ENCODE results near the gene XYLT2. TPM values are rescaled to one million over a fixed set of nuclear protein-coding genes. Genes with fewer than 3 reads are reported as not detected.
"Not testable (repeated sequence)": the region's sequence is repeated elsewhere in the genome, so short reads cannot be mapped to it uniquely, and the experiment has no call there.

The XYLT2 gene
- total and polyA plus RNA-seq, 4 experiments from 2014 or later, result 7.7 to 41.1 (median 29.2) TPM

- Mint-ChIP-seq H3K36me3 (no peaks in the 10 kb centered on the region), H3K4me1 (peaks cover 0 to 17% (median 1%) of the 10 kb centered on the region in 4 donors), H3K9me3 (no peaks in the 10 kb centered on the region), H3K27me3 (peaks cover 7 to 8% of the 10 kb centered on the region in 2 donors), H3K4me3 (no peak overlapping the region), H3K27ac (no peak overlapping the region)
- Histone ChIP-seq H3K36me3 (ENCODE audit: insufficient read depth, low read length) (no peaks in the 10 kb centered on the region), H3K9me3 (ENCODE audit: control insufficient read depth in 1 of 2, low read length in 2 of 2) (no peaks in the 10 kb centered on the region), H3K4me1 (ENCODE audit: insufficient read depth, low read length) (no peaks in the 10 kb centered on the region), H3K4me3 (ENCODE audit: low read length in 2 of 2) (no peak overlapping the region), H3K27me3 (ENCODE audit: insufficient read depth, low read length) (peaks cover 4% of the 10 kb centered on the region), H3K27ac (ENCODE audit: low read depth, low read length) (no peak overlapping the region)
- no peak for DNase-seq
- intact Hi-C loops (cut with micrococcal nuclease), result no loop called here
- ChIA-PET POLR2A (ENCODE audit: partially characterized antibody) (interaction anchor here (0.6 kb wide), 1 partner anchor 16 kb away, joined by 4 read pairs; the partner anchor contains the start of gene XYLT2), CTCF (ENCODE audit: partially characterized antibody) (interaction anchor here (1.2 kb wide), 1 partner anchor 333 kb away, joined by 3 read pairs; no protein-coding TSS in a partner anchor)
These were observed 15.7 kb upstream of the XYLT2 start for GRCh38 chr17:50330151-50330775.

- Mint-ChIP-seq H3K27me3 (peaks cover 7 to 8% of the 10 kb centered on the region in 2 donors), H3K4me1 (peaks cover 0 to 13% (median 1%) of the 10 kb centered on the region in 4 donors), H3K27ac (no peak overlapping the region), H3K4me3 (no peak overlapping the region), H3K9me3 (no peaks in the 10 kb centered on the region), H3K36me3 (no peaks in the 10 kb centered on the region)
- H3K9me3 ChIP-seq (ENCODE audit: control insufficient read depth in 1 of 2, low read length in 2 of 2), result no peaks in the 10 kb centered on the region
- POLR2A ChIA-PET (ENCODE audit: partially characterized antibody), result no interaction called here
- intact Hi-C loops (cut with micrococcal nuclease), result no loop called here
- H3K36me3 ChIP-seq (ENCODE audit: insufficient read depth, low read length), result no peaks in the 10 kb centered on the region
- CTCF ChIA-PET (ENCODE audit: partially characterized antibody), result interaction anchor here (1.3 to 2.0 kb wide), 2 partner anchors 11 to 31 kb away, joined by 3 to 7 read pairs; no protein-coding TSS in a partner anchor
- H3K27me3 ChIP-seq (ENCODE audit: insufficient read depth, low read length), result peaks cover 4% of the 10 kb centered on the region
- H3K4me1 ChIP-seq (ENCODE audit: insufficient read depth, low read length), result no peaks in the 10 kb centered on the region
- no peak overlapping the region for H3K27ac ChIP-seq (ENCODE audit: low read depth, low read length)
- no peak overlapping the region for H3K4me3 ChIP-seq (ENCODE audit: low read length in 2 of 2)
- no peak for DNase-seq
These were observed 14.7 kb upstream of the XYLT2 start for GRCh38 chr17:50331085-50331791.

- H3K9me3 ChIP-seq (ENCODE audit: control insufficient read depth in 1 of 2, low read length in 2 of 2), result no peaks in the 10 kb centered on the region
- H3K36me3 ChIP-seq (ENCODE audit: insufficient read depth, low read length), result no peaks in the 10 kb centered on the region
- H3K9me3 Mint-ChIP-seq, result no peaks in the 10 kb centered on the region
- intact Hi-C loops (cut with micrococcal nuclease), result no loop called here
- peak overlapping the region in 1 of 7 donors; percentile 37 for H3K27ac Mint-ChIP-seq
- no peaks in the 10 kb centered on the region for H3K4me1 ChIP-seq (ENCODE audit: insufficient read depth, low read length)
- CTCF ChIA-PET (ENCODE audit: partially characterized antibody), result interaction anchor here (2.0 kb wide), 1 partner anchor 30 kb away, joined by 7 read pairs; no protein-coding TSS in a partner anchor
- H3K4me1 Mint-ChIP-seq, result peaks cover 0 to 9% (median 1%) of the 10 kb centered on the region in 4 donors
- POLR2A ChIA-PET (ENCODE audit: partially characterized antibody), result no interaction called here
- no peak for DNase-seq
- H3K4me3 Mint-ChIP-seq, result no peak overlapping the region
- no peak overlapping the region for H3K27ac ChIP-seq (ENCODE audit: low read depth, low read length)
- peaks cover 4% of the 10 kb centered on the region for H3K27me3 ChIP-seq (ENCODE audit: insufficient read depth, low read length)
- H3K27me3 Mint-ChIP-seq, result peaks cover 7 to 8% of the 10 kb centered on the region in 2 donors
- no peak overlapping the region for H3K4me3 ChIP-seq (ENCODE audit: low read length in 2 of 2)
- H3K36me3 Mint-ChIP-seq, result no peaks in the 10 kb centered on the region
These were observed 13.7 kb upstream of the XYLT2 start for GRCh38 chr17:50332196-50332595.

DNA sequence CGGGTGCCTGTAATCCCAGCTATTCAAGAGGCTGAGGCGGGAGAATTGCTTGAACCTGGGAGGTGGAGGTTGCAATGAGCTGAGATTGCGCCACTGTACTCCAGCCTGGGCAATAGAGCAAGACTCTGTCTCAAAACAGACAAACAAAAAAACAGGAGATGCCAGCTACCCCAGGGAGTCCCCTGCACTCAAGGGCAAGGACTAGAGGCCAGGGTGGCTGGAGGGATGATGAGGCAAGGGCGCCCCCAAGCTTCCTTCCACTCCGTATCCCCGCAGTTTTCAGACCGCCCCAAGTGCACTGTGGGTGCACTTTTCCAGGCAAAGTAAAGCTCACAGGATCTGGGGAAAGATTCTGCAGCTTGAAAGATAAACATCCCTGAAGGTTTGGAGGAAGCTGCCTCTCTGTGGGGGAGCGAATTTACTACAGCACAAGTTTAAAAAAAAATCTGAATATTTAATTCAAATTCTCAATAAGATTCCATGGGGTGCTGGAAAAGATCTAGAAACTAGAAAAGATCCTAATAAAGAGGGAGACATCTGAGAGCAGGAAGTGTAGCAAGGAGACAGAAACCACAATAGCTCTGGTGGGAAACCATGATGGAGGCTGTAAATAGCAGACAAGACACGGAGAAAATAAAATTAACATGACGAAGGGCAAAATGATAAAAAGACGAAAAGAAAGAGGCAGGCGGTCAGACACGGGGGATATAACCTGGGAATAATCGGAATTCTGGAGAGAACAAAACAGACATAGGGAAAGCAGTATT is 12.5 kb upstream of the XYLT2 start:
- H3K4me3 ChIP-seq (ENCODE audit: low read length in 2 of 2); H3K9me3 Mint-ChIP-seq; DNase-seq; H3K4me1 Mint-ChIP-seq; CTCF ChIA-PET (ENCODE audit: partially characterized antibody); intact Hi-C loops (cut with micrococcal nuclease); H3K9me3 ChIP-seq (ENCODE audit: control insufficient read depth in 1 of 2, low read length in 2 of 2); H3K27me3 ChIP-seq (ENCODE audit: insufficient read depth, low read length); H3K4me1 ChIP-seq (ENCODE audit: insufficient read depth, low read length); H3K36me3 ChIP-seq (ENCODE audit: insufficient read depth, low read length); H3K27ac ChIP-seq (ENCODE audit: low read depth, low read length); H3K27me3 Mint-ChIP-seq; POLR2A ChIA-PET (ENCODE audit: partially characterized antibody); H3K27ac Mint-ChIP-seq; H3K36me3 Mint-ChIP-seq: not testable (repeated sequence)
- H3K4me3 Mint-ChIP-seq, result peak overlapping the region in 1 of 8 donors; percentile 70

- no peak overlapping the region for H3K4me3 Mint-ChIP-seq
- no peaks in the 10 kb centered on the region for H3K36me3 ChIP-seq (ENCODE audit: insufficient read depth, low read length)
- H3K27ac Mint-ChIP-seq, result no peak overlapping the region
- CTCF ChIA-PET (ENCODE audit: partially characterized antibody), result no interaction called here
- H3K9me3 Mint-ChIP-seq, result peaks cover 0 to 15% (median 8%) of the 10 kb centered on the region in 8 donors
- POLR2A ChIA-PET (ENCODE audit: partially characterized antibody), result no interaction called here
- no peak overlapping the region for H3K27ac ChIP-seq (ENCODE audit: low read depth, low read length)
- H3K4me1 ChIP-seq (ENCODE audit: insufficient read depth, low read length), result no peaks in the 10 kb centered on the region
- H3K27me3 Mint-ChIP-seq, result peaks cover 0 to 3% of the 10 kb centered on the region in 2 donors
- peaks cover 4% of the 10 kb centered on the region for H3K27me3 ChIP-seq (ENCODE audit: insufficient read depth, low read length)
- peaks cover 0 to 9% (median 1%) of the 10 kb centered on the region in 4 donors for H3K4me1 Mint-ChIP-seq
- intact Hi-C loops (cut with micrococcal nuclease), result no loop called here
- no peaks in the 10 kb centered on the region for H3K9me3 ChIP-seq (ENCODE audit: control insufficient read depth in 1 of 2, low read length in 2 of 2)
- DNase-seq, result no peak
- H3K36me3 Mint-ChIP-seq, result peaks cover 0 to 9% of the 10 kb centered on the region in 2 donors
- H3K4me3 ChIP-seq (ENCODE audit: low read length in 2 of 2), result no peak overlapping the region
These were observed 8.0 kb upstream of the XYLT2 start for GRCh38 chr17:50337956-50338355.

DNA sequence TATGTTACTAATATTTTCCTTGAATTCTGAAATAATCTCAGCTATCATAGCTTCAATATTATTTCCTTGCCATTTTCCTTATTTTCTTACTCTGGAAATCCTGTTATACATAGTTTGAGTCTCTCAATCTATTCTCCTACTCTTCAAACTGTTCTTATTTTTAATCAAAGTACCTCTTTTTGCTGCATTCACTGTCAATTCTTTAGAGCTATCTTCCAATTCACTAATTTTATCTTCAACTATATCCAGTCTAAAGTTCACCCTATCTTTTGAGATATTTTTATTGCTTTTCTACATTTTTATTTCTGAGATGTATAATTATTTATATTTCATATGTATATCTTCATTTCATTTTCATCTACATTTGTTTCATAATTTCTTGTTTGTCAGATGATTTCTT is 7.3 kb upstream of the XYLT2 start:
- CTCF ChIA-PET (ENCODE audit: partially characterized antibody), result interaction anchor here (0.9 kb wide), 1 partner anchor 24 kb away, joined by 3 read pairs; no protein-coding TSS in a partner anchor
- H3K36me3 ChIP-seq (ENCODE audit: insufficient read depth, low read length), result no peaks in the 10 kb centered on the region
- intact Hi-C loops (cut with micrococcal nuclease), result no loop called here

GRCh38 chr17:50339381-50339780 is 6.5 kb upstream of the XYLT2 start:
- Histone ChIP-seq H3K27me3 (ENCODE audit: insufficient read depth, low read length) (peaks cover 4% of the 10 kb centered on the region), H3K4me1 (ENCODE audit: insufficient read depth, low read length) (no peaks in the 10 kb centered on the region), H3K9me3 (ENCODE audit: control insufficient read depth in 1 of 2, low read length in 2 of 2) (no peaks in the 10 kb centered on the region), H3K4me3 (ENCODE audit: low read length in 2 of 2) (no peak overlapping the region), H3K27ac (ENCODE audit: low read depth, low read length) (no peak overlapping the region), H3K36me3 (ENCODE audit: insufficient read depth, low read length) (no peaks in the 10 kb centered on the region)
- ChIA-PET POLR2A (ENCODE audit: partially characterized antibody) (no interaction called here), CTCF (ENCODE audit: partially characterized antibody) (interaction anchor here (0.9 to 1.4 kb wide), 2 partner anchors 21 to 23 kb away, joined by 3 read pairs; no protein-coding TSS in a partner anchor)
- no peak overlapping the region for H3K4me3 Mint-ChIP-seq
- intact Hi-C loops (cut with micrococcal nuclease), result no loop called here
- H3K36me3 Mint-ChIP-seq, result peaks cover 0 to 9% of the 10 kb centered on the region in 2 donors
- no peak for DNase-seq
- peaks cover 0 to 2% (median 1%) of the 10 kb centered on the region in 4 donors for H3K4me1 Mint-ChIP-seq
- H3K9me3 Mint-ChIP-seq, result peaks cover 0 to 15% (median 8%) of the 10 kb centered on the region in 8 donors
- H3K27ac Mint-ChIP-seq, result no peak overlapping the region
- H3K27me3 Mint-ChIP-seq, result peaks cover 0 to 3% of the 10 kb centered on the region in 2 donors

More for the DNA sequence above, 7.3 kb upstream of the XYLT2 start:
- Mint-ChIP-seq H3K27ac (no peak overlapping the region), H3K4me1 (peaks cover 0 to 4% (median 1%) of the 10 kb centered on the region in 4 donors), H3K9me3 (peaks cover 0 to 15% (median 8%) of the 10 kb centered on the region in 8 donors), H3K4me3 (no peak overlapping the region), H3K27me3 (peaks cover 0 to 3% of the 10 kb centered on the region in 2 donors), H3K36me3 (peaks cover 0 to 9% of the 10 kb centered on the region in 2 donors)
- Histone ChIP-seq H3K4me1 (ENCODE audit: insufficient read depth, low read length) (no peaks in the 10 kb centered on the region), H3K4me3 (ENCODE audit: low read length in 2 of 2) (no peak overlapping the region), H3K27me3 (ENCODE audit: insufficient read depth, low read length) (peaks cover 4% of the 10 kb centered on the region), H3K9me3 (ENCODE audit: control insufficient read depth in 1 of 2, low read length in 2 of 2) (no peaks in the 10 kb centered on the region), H3K27ac (ENCODE audit: low read depth, low read length) (no peak overlapping the region)
- DNase-seq, result no peak
- POLR2A ChIA-PET (ENCODE audit: partially characterized antibody), result no interaction called here

Data from CD4-positive, alpha-beta memory T cell (primary cell).